NCI-H1417 treated with DMSO at 0.1 percent for 48 hours (cell line): Measurements from ENCODE around the gene ZNF488.
"Not testable (repeated sequence)": the region's sequence is repeated elsewhere in the genome, so short reads cannot be mapped to it uniquely, and the experiment has no call there.

Source experiments
- DNase-seq: peaks from one replicate; lab custom pipeline; 2025; lab: John Stamatoyannopoulos, UW

The ZNF488 gene

GRCh38 chr10:47384148-47384921, at the start of gene ZNF488:
Gene ZNF488, minus strand, starts transcription at chr10:47384293. Its CDS starts 15,464 bp downstream, at chr10:47368829.
- DNase-seq, result peak; percentile 10

GRCh38 chr10:47425813-47426419, 41.8 kb upstream of the ZNF488 start:
- DNase-seq, result no peak

- no peak for DNase-seq
Observed at GRCh38 chr10:47424231-47424630, 40.1 kb upstream of the ZNF488 start.

GRCh38 chr10:47423476-47423875, 39.4 kb upstream of the ZNF488 start:
- no peak for DNase-seq

GRCh38 chr10:47421057-47421952, 37.2 kb upstream of the ZNF488 start:
- DNase-seq, result no peak

GRCh38 chr10:47420305-47421056, 36.4 kb upstream of the ZNF488 start:
- no peak for DNase-seq

GRCh38 chr10:47419421-47419820, 35.3 kb upstream of the ZNF488 start:
- no peak for DNase-seq

- no peak for DNase-seq
Observed at GRCh38 chr10:47418966-47419365, 34.9 kb upstream of the ZNF488 start.

GRCh38 chr10:47418321-47418720, 34.2 kb upstream of the ZNF488 start:
- DNase-seq, result no peak

GRCh38 chr10:47416305-47417218, 32.5 kb upstream of the ZNF488 start:
- DNase-seq, result not testable (repeated sequence)

- DNase-seq, result no peak
Observed at GRCh38 chr10:47415520-47416304, 31.6 kb upstream of the ZNF488 start.

- DNase-seq, result no peak
Observed at GRCh38 chr10:47414752-47415519, 30.8 kb upstream of the ZNF488 start.

GRCh38 chr10:47414227-47414592, 30.1 kb upstream of the ZNF488 start:
- no peak for DNase-seq

- no peak for DNase-seq
Observed at GRCh38 chr10:47413531-47414226, 29.6 kb upstream of the ZNF488 start.

- DNase-seq, result no peak
Observed at GRCh38 chr10:47412869-47413268, 28.8 kb upstream of the ZNF488 start.

GRCh38 chr10:47412177-47412730, 28.2 kb upstream of the ZNF488 start:
- no peak for DNase-seq

- no peak for DNase-seq
Observed at GRCh38 chr10:47410862-47411261, 26.8 kb upstream of the ZNF488 start.

GRCh38 chr10:47410271-47410670, 26.2 kb upstream of the ZNF488 start:
- DNase-seq, result no peak
